HepG2 (cell line): ENCODE data around the gene TOE1. TPM values are rescaled to one million over a fixed set of nuclear protein-coding genes. Genes with fewer than 3 reads are reported as not detected.
A peak's percentile ranks its signal among the peaks of the same experiment; 100 is the strongest.

ENCODE experiments used
- HIVEP1 ChIP-seq: sonication (generic); formaldehyde crosslinking; IDR thresholded peaks from 2 replicates; pipeline ENCODE4 v1.4.0; 2020; ENCODE audit warnings: mild to moderate bottlenecking, missing genetic modification reagents
- HOXA5 ChIP-seq: sonication (generic); formaldehyde crosslinking; IDR thresholded peaks from 2 replicates; pipeline ENCODE4 v1.4.0; 2020; ENCODE audit warnings: missing genetic modification reagents
- KDM2A ChIP-seq: sonication (generic); formaldehyde crosslinking; IDR thresholded peaks from 2 replicates; pipeline ENCODE4 v1.4.0; 2020; ENCODE audit warnings: low read depth, missing genetic modification reagents, borderline replicate concordance
- KLF11 ChIP-seq: IDR thresholded peaks from 2 replicates; pipeline ENCODE4 v1.6.1; 2016; ENCODE audit warnings: missing compliant biosample characterization
- ZNF230 ChIP-seq: sonication (generic); formaldehyde crosslinking; IDR thresholded peaks from 2 replicates; pipeline ENCODE4 v1.4.0; 2020; ENCODE audit warnings: mild to moderate bottlenecking, missing genetic modification reagents
- ZNF776 ChIP-seq: sonication (generic); formaldehyde crosslinking; IDR thresholded peaks from 2 replicates; pipeline ENCODE4 v1.4.0; 2020; ENCODE audit warnings: mild to moderate bottlenecking, missing genetic modification reagents
- polyA plus RNA-seq, 8 experiments: library from polyadenylated mRNA; depleted of rRNA in 3 of 8; stranded (reverse) in 7 of 8; unstranded in 1 of 8; fragments of >200 nt; fragmentation: Illumina TruSeq in 4 of 8; extraction: Trizol in 4 of 8; gene quantifications; 2 replicates each; pipeline versions ENCODE4 v1.2.1 to v1.2.3, GENCODE V29; 2011 to 2016; ENCODE audit warnings: low read depth in 4 of 8, missing spikeins in 1 of 8, mixed read lengths in 1 of 8; ENCODE audit not compliant: insufficient read depth in 1 of 8
- total RNA-seq, 5 experiments: library from RNA; depleted of rRNA; stranded (reverse); fragments of >200 nt; fragmentation: Illumina TruSeq; extraction: Trizol; gene quantifications; 2 replicates each; pipeline ENCODE4 v1.2.3, GENCODE V29; 2016; ENCODE audit warnings: low read depth in 1 of 5
- TF ChIP-seq, protein P1 (sequence below): sonication (generic); formaldehyde crosslinking; IDR thresholded peaks from 2 replicates; pipeline ENCODE4 v1.5.1; 2020; ENCODE audit warnings: missing genetic modification reagents, mild to moderate bottlenecking, borderline replicate concordance
- TF ChIP-seq, protein P2 (sequence below): sonication (generic); formaldehyde crosslinking; IDR thresholded peaks from 2 replicates; pipeline ENCODE4 v1.5.0; 2020; ENCODE audit warnings: mild to moderate bottlenecking, missing genetic modification reagents, borderline replicate concordance
- TF ChIP-seq, protein P3 (sequence below): sonication (generic); formaldehyde crosslinking; IDR thresholded peaks from 2 replicates; pipeline ENCODE4 v1.8.0; 2022; ENCODE audit warnings: missing genetic modification reagents, mild to moderate bottlenecking, moderate library complexity, borderline replicate concordance
- TF ChIP-seq, protein P4 (sequence below), 2 experiments: fragments of 450-650 bp in 1 of 2; sonication (generic) in 1 of 2; formaldehyde crosslinking; IDR thresholded peaks; 2 replicates each; pipeline versions ENCODE4 v1.5.0 to v1.8.0; 2020 to 2022; ENCODE audit warnings: mild to moderate bottlenecking in 1 of 2, missing genetic modification reagents in 1 of 2
- TF ChIP-seq, protein P5 (sequence below): sonication (generic); formaldehyde crosslinking; IDR thresholded peaks from 2 replicates; pipeline ENCODE4 v1.5.0; 2020; ENCODE audit warnings: mild to moderate bottlenecking, missing genetic modification reagents
- TF ChIP-seq, protein P6 (sequence below): IDR thresholded peaks from 2 replicates; pipeline ENCODE4 v1.6.1; 2016; ENCODE audit warnings: missing compliant biosample characterization, missing genetic modification reagents, borderline replicate concordance

TOE1 gene
- total and polyA plus RNA-seq, 2 of the 13 experiments (the other 11 are each of a cell fraction or from before 2014, with no cell fraction given): 14.1 to 19.0 TPM

DNA sequence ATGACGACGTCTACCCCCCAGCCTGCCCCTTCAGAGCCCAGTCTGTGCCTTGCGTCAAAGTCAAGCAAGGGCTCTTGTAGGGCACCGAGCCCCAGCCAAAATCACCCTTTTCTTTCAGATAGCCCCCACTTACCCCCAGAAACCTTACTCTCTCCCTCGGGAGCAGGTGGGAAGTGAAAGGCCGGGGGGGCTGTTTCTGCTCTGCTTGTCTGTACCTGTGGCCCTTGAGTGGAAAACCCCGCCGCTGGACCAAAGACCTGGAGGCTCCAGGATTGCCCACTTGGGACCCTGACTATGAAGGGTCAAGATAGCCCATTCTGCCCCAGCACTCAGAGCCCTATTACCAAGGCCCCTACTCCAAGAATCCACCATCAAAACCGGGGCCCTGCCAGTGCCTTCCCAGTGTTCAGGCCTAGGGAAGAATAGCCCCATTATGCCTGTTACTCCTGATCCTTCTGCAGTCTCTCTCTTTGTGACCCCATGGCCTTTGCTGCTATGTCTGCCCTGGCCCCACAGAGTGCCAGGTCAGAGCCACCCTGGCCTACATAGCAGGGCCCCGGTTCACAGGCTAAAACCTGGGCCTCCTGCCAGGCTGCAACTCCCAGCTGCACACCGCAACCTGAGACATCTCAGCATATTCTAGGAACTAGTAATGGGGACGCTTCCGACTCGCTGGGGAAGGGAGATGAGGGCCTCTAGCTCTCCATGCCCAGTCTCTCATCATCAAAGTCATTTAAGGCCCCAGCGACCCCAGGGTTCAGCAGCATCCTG is 35.5 kb upstream of the TOE1 start (continued):
- TF ChIP-seq, protein P1, sequence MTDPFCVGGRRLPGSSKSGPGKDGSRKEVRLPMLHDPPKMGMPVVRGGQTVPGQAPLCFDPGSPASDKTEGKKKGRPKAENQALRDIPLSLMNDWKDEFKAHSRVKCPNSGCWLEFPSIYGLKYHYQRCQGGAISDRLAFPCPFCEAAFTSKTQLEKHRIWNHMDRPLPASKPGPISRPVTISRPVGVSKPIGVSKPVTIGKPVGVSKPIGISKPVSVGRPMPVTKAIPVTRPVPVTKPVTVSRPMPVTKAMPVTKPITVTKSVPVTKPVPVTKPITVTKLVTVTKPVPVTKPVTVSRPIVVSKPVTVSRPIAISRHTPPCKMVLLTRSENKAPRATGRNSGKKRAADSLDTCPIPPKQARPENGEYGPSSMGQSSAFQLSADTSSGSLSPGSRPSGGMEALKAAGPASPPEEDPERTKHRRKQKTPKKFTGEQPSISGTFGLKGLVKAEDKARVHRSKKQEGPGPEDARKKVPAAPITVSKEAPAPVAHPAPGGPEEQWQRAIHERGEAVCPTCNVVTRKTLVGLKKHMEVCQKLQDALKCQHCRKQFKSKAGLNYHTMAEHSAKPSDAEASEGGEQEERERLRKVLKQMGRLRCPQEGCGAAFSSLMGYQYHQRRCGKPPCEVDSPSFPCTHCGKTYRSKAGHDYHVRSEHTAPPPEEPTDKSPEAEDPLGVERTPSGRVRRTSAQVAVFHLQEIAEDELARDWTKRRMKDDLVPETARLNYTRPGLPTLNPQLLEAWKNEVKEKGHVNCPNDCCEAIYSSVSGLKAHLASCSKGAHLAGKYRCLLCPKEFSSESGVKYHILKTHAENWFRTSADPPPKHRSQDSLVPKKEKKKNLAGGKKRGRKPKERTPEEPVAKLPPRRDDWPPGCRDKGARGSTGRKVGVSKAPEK (CRISPR knock-in tag): no peak
- TF ChIP-seq, protein P2, sequence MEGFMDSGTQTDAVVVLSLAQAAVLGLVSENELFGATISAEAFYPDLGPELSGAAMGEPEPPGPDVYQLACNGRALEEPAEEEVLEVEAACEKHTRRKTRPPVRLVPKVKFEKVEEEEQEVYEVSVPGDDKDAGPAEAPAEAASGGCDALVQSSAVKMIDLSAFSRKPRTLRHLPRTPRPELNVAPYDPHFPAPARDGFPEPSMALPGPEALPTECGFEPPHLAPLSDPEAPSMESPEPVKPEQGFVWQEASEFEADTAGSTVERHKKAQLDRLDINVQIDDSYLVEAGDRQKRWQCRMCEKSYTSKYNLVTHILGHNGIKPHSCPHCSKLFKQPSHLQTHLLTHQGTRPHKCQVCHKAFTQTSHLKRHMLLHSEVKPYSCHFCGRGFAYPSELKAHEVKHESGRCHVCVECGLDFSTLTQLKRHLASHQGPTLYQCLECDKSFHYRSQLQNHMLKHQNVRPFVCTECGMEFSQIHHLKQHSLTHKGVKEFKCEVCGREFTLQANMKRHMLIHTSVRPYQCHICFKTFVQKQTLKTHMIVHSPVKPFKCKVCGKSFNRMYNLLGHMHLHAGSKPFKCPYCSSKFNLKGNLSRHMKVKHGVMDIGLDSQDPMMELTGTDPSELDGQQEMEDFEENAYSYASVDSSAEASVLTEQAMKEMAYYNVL (CRISPR knock-in tag): 0 out of 2 replicates have a peak, but pooled peaks have one; percentile 24
- TF ChIP-seq, protein P3, sequence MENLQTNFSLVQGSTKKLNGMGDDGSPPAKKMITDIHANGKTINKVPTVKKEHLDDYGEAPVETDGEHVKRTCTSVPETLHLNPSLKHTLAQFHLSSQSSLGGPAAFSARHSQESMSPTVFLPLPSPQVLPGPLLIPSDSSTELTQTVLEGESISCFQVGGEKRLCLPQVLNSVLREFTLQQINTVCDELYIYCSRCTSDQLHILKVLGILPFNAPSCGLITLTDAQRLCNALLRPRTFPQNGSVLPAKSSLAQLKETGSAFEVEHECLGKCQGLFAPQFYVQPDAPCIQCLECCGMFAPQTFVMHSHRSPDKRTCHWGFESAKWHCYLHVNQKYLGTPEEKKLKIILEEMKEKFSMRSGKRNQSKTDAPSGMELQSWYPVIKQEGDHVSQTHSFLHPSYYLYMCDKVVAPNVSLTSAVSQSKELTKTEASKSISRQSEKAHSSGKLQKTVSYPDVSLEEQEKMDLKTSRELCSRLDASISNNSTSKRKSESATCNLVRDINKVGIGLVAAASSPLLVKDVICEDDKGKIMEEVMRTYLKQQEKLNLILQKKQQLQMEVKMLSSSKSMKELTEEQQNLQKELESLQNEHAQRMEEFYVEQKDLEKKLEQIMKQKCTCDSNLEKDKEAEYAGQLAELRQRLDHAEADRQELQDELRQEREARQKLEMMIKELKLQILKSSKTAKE (CRISPR knock-in tag): peak; percentile 15; the same call in 1 of the 2 replicates
- TF ChIP-seq HOXA5 (CRISPR knock-in tag) (no peak), ZNF776 (CRISPR knock-in tag) (no peak), KLF11 (CRISPR knock-in tag) (0 out of 2 replicates have a peak, but pooled peaks have one; percentile 9), ZNF230 (CRISPR knock-in tag) (no peak), HIVEP1 (0 out of 2 replicates have a peak, but pooled peaks have one; percentile 10), KDM2A (CRISPR knock-in tag) (0 out of 2 replicates have a peak, but pooled peaks have one; percentile 10)
- TF ChIP-seq, protein P4, sequence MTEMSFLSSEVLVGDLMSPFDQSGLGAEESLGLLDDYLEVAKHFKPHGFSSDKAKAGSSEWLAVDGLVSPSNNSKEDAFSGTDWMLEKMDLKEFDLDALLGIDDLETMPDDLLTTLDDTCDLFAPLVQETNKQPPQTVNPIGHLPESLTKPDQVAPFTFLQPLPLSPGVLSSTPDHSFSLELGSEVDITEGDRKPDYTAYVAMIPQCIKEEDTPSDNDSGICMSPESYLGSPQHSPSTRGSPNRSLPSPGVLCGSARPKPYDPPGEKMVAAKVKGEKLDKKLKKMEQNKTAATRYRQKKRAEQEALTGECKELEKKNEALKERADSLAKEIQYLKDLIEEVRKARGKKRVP (CRISPR knock-in tag; IDR thresholded peaks at IDR 0.05): no peak
- TF ChIP-seq, protein P5, sequence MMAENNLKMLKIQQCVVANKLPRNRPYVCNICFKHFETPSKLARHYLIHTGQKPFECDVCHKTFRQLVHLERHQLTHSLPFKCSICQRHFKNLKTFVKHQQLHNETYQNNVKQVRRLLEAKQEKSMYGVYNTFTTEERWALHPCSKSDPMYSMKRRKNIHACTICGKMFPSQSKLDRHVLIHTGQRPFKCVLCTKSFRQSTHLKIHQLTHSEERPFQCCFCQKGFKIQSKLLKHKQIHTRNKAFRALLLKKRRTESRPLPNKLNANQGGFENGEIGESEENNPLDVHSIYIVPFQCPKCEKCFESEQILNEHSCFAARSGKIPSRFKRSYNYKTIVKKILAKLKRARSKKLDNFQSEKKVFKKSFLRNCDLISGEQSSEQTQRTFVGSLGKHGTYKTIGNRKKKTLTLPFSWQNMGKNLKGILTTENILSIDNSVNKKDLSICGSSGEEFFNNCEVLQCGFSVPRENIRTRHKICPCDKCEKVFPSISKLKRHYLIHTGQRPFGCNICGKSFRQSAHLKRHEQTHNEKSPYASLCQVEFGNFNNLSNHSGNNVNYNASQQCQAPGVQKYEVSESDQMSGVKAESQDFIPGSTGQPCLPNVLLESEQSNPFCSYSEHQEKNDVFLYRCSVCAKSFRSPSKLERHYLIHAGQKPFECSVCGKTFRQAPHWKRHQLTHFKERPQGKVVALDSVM (CRISPR knock-in tag): no peak
- TF ChIP-seq, protein P6, sequence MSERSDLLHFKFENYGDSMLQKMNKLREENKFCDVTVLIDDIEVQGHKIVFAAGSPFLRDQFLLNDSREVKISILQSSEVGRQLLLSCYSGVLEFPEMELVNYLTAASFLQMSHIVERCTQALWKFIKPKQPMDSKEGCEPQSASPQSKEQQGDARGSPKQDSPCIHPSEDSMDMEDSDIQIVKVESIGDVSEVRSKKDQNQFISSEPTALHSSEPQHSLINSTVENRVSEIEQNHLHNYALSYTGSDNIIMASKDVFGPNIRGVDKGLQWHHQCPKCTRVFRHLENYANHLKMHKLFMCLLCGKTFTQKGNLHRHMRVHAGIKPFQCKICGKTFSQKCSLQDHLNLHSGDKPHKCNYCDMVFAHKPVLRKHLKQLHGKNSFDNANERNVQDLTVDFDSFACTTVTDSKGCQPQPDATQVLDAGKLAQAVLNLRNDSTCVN: no peak
